Measurements from ENCODE around the gene NAV2. TPM values are rescaled to one million over a fixed set of nuclear protein-coding genes. Genes with fewer than 3 reads are reported as not detected.

NAV2 gene
- total RNA-seq, 4 donors from 2014 or later = 9.6 to 40.0 (median 23.1) TPM

DNA sequence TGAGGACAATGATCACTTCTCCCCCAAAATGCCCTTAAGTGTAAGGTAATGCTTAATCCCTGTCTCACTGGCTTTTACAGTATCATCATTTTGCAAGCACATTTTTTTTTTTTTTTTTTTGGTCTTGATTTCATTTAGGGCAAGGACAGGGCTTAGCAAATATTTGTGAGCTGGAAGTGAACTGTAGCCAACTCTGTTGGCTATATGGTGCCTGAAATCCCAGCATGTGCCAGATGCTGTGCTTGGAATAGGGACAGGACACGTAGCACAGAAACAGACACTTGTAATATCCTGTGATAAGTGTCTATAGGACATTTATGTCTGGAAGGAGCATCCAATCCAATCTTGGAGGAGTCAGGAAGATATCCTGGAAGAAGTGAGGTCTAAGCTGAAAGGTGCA lies 198.3 kb downstream of the NAV2 start:
- DNase-seq = no peak
- Histone ChIP-seq H3K27ac (no peak overlapping the region), H3K4me3 (no peak overlapping the region), H3K27me3 (no peaks in the 10 kb centered on the region), H3K9me3 (no peaks in the 10 kb centered on the region), H3K36me3 (no peaks in the 10 kb centered on the region), H3K4me1 (peaks cover 0 to 18% (median 1%) of the 10 kb centered on the region in 4 donors)
- intact Hi-C loops (cut with DNase I; ENCODE audit: low total_unique reads) (no loop called here), in situ Hi-C loops (cut with MboI; ENCODE audit: low pct_ligation_motif_present in 1 of 4, low pct_unique_long_range_greater_than_20kb in 1 of 4, low sequenced_read_pairs in 3 of 4) (no loop called here)
- 75% methylated on average over 1 of the region's 1 CpG; no CpG with 5 or more reads in 1 of the 2 donors for WGBS, 2 donors (ENCODE audit: low coverage in 1 of 2)
- TF ChIP-seq EP300 (IDR thresholded peaks at IDR 0.05; ENCODE audit: low read depth) = no peak
- TF ChIP-seq POLR2AphosphoS5 (IDR thresholded peaks at IDR 0.05) = no peak
- TF ChIP-seq POLR2A (IDR thresholded peaks at IDR 0.05) = no peak
- TF ChIP-seq, protein P1, sequence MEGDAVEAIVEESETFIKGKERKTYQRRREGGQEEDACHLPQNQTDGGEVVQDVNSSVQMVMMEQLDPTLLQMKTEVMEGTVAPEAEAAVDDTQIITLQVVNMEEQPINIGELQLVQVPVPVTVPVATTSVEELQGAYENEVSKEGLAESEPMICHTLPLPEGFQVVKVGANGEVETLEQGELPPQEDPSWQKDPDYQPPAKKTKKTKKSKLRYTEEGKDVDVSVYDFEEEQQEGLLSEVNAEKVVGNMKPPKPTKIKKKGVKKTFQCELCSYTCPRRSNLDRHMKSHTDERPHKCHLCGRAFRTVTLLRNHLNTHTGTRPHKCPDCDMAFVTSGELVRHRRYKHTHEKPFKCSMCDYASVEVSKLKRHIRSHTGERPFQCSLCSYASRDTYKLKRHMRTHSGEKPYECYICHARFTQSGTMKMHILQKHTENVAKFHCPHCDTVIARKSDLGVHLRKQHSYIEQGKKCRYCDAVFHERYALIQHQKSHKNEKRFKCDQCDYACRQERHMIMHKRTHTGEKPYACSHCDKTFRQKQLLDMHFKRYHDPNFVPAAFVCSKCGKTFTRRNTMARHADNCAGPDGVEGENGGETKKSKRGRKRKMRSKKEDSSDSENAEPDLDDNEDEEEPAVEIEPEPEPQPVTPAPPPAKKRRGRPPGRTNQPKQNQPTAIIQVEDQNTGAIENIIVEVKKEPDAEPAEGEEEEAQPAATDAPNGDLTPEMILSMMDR (IDR thresholded peaks at IDR 0.05) = no peak

DNA sequence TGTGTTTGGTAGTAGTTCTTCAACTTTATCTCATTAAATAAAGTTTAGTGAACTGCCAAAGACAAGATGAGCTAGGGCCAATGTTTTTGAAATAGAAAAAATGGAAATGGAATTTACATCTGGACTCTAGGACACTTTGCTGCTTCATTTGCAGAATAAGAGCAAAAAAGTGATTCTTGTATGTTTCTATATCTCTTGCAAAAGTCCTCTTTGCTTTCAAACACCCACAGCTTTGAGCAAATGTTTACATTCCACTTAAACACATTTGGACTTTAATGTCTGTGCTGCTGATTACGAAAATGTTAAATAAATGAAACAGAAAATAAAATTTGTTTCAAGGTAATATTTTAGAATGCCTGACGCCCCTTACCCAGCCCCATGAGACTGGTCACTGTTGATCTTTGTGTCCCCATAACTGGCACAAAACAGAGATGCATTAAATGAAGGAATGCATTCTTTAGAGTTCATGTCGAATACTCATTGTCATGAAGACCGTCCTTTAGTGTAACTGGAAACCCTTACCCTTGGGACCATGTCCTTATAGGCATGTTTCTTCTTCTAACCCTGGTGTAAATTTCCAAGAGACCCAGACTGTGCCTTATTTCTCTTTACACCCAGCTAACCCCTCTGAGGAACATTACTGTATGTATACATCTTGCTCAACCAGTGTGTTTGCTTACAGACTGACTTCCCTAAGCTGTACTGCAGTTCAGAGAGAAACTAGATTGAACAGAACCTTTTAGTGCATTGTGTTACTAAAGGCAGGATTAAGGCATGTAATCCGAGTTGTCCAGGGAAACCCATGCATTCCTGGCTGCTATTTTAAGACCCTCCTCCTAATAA lies 199.7 kb downstream of the NAV2 start:
- no peak for DNase-seq
- H3K27me3 ChIP-seq = no peaks in the 10 kb centered on the region
- H3K4me1 ChIP-seq = peaks cover 0 to 18% (median 1%) of the 10 kb centered on the region in 4 donors
- H3K36me3 ChIP-seq = no peaks in the 10 kb centered on the region
- intact Hi-C loops (cut with DNase I; ENCODE audit: low total_unique reads) = no loop called here
- TF ChIP-seq, protein P1 (IDR thresholded peaks at IDR 0.05) = no peak
- TF ChIP-seq POLR2AphosphoS5 (IDR thresholded peaks at IDR 0.05) (no peak), EP300 (IDR thresholded peaks at IDR 0.05; ENCODE audit: low read depth) (no peak), POLR2A (IDR thresholded peaks at IDR 0.05) (no peak)
- no peaks in the 10 kb centered on the region for H3K9me3 ChIP-seq
- H3K27ac ChIP-seq = peak overlapping the region in 1 of 4 donors; percentile 21
- in situ Hi-C loops (cut with MboI; ENCODE audit: low pct_ligation_motif_present in 1 of 4, low pct_unique_long_range_greater_than_20kb in 1 of 4, low sequenced_read_pairs in 3 of 4) = no loop called here
- WGBS, 2 donors (ENCODE audit: low coverage in 1 of 2) = 54 to 57% methylated on average over 4 to 5 of the region's 5 CpGs
- no peak overlapping the region for H3K4me3 ChIP-seq

DNA sequence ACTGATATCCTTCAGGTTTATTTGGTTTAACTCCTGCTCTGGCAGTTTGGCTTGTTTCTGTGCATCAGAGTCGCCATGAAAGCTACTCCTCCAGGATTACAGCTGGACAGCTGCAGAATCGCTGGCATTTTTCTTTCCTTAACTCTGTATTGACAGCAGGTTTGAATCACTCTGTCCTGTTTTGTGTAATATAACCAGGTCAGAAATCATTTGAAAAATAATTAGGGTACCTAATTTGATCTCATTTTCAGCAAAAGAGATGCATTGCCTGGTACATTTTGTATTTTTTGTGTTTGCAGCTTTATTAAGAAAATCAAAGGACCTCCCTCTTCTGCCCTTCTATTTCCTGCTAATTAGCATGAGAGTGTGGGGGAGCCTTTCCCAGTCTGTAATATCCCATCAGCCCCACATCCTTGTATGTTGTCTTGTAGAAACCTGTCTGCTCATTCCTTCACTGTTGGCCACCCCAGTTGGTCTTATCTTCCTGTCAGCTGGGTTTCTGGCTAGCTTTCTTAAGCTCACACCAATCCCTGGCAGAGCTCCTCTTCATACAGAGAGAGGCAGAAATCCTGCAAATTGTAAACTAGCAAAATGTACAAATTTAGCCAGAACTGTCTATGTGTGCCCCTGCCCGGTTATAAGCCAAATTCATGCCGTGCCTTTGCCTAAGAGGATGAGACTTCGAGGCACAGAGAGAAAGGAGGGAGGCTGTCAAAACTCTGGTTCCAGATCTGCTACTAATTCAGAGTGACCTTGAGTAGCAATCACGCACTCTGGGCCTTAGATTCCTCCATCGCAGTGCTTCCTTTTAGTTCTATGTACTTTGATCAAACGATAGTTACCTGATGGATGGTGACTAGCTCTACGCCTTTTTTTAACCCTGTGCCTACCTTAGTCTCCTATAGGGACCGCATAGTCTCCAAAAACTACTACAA lies 200.6 kb downstream of the NAV2 start:
- in situ Hi-C loops (cut with MboI; ENCODE audit: low pct_ligation_motif_present in 1 of 4, low pct_unique_long_range_greater_than_20kb in 1 of 4, low sequenced_read_pairs in 3 of 4) = no loop called here
- TF ChIP-seq EP300 (IDR thresholded peaks at IDR 0.05; ENCODE audit: low read depth) (no peak), POLR2A (IDR thresholded peaks at IDR 0.05) (no peak), POLR2AphosphoS5 (IDR thresholded peaks at IDR 0.05) (no peak)
- TF ChIP-seq, protein P1 (IDR thresholded peaks at IDR 0.05) = no peak

DNA sequence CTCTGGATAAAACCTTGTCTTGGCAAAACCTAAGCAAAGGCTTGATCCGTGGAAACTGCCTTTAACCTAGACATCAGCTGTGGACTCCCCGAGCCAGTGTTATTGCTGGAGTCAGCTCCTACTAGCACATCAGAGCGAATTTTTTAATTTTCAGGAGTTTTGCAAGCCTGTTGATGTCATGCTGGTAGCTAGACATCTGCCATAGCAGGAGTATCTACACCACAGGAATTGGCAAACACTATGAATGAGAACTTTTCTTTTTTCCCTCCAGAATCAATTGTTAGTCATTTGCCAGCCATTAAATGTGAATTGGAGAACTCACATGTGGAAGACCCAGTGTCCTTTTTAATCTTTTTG lies 201.2 kb downstream of the NAV2 start:
- no peak overlapping the region for H3K27ac ChIP-seq
- 80% methylated on average over 3 of the region's 3 CpGs; no CpG with 5 or more reads in 1 of the 2 donors for whole genome bisulfite sequencing, 2 donors (ENCODE audit: low coverage in 1 of 2)
- H3K36me3 ChIP-seq = no peaks in the 10 kb centered on the region
- TF ChIP-seq POLR2AphosphoS5 (IDR thresholded peaks at IDR 0.05) = no peak
- no peak for TF ChIP-seq POLR2A (IDR thresholded peaks at IDR 0.05)
- TF ChIP-seq, protein P1 (IDR thresholded peaks at IDR 0.05) = no peak
- TF ChIP-seq EP300 (IDR thresholded peaks at IDR 0.05; ENCODE audit: low read depth) = no peak
- H3K27me3 ChIP-seq = no peaks in the 10 kb centered on the region
- in situ Hi-C loops (cut with MboI; ENCODE audit: low pct_ligation_motif_present in 1 of 4, low pct_unique_long_range_greater_than_20kb in 1 of 4, low sequenced_read_pairs in 3 of 4) (no loop called here), intact Hi-C loops (cut with DNase I; ENCODE audit: low total_unique reads) (no loop called here)
- DNase-seq = no peak
- no peak overlapping the region for H3K4me3 ChIP-seq
- no peaks in the 10 kb centered on the region for H3K9me3 ChIP-seq
- H3K4me1 ChIP-seq = peaks cover 0 to 18% (median 1%) of the 10 kb centered on the region in 4 donors

More for the DNA sequence above, 200.6 kb downstream of the NAV2 start:
- H3K27me3 ChIP-seq = no peaks in the 10 kb centered on the region
- peaks cover 0 to 18% (median 1%) of the 10 kb centered on the region in 4 donors for H3K4me1 ChIP-seq
- peak overlapping the region in 1 of 4 donors; percentile 21 for H3K27ac ChIP-seq
- no peak for DNase-seq
- intact Hi-C loops (cut with DNase I; ENCODE audit: low total_unique reads) = no loop called here
- H3K4me3 ChIP-seq = no peak overlapping the region
- 75% methylated on average over 10 of the region's 10 CpGs; no CpG with 5 or more reads in 1 of the 2 donors for WGBS, 2 donors (ENCODE audit: low coverage in 1 of 2)
- no peaks in the 10 kb centered on the region for H3K36me3 ChIP-seq
- no peaks in the 10 kb centered on the region for H3K9me3 ChIP-seq

All from transverse colon (tissue), 4 donors.